Fibroblast of pulmonary artery (primary cell): Measurements from ENCODE around the gene XYLT1.

ENCODE experiments used
- DNase-seq: peaks from one replicate; pipeline ENCODE4 v3.0.0-alpha.2; 2010; ENCODE audit warnings: low read depth
- H3K4me3 ChIP-seq: replicated peaks from 2 replicates; pipeline ENCODE4 v1.5.1; 2011; ENCODE audit warnings: low read depth, mild to moderate bottlenecking, control low read depth, low read length, moderate library complexity
- CTCF ChIP-seq: IDR thresholded peaks from 2 replicates; pipeline ENCODE4 v1.5.1; 2011; ENCODE audit warnings: mild to moderate bottlenecking, control low read depth, low read length, inconsistent platforms; ENCODE audit errors: missing control alignments

Gene XYLT1

GRCh38 chr16:17358355-17358754 lies 112.4 kb downstream of the XYLT1 start:
- TF ChIP-seq CTCF = no peak

GRCh38 chr16:17357307-17358062 lies 113.3 kb downstream of the XYLT1 start:
- no peak for TF ChIP-seq CTCF
- DNase-seq = no peak

More at GRCh38 chr16:17358355-17358754, 112.4 kb downstream of the XYLT1 start:
- DNase-seq = no peak
- H3K4me3 ChIP-seq = no peak overlapping the region

GRCh38 chr16:17356243-17356933 lies 114.4 kb downstream of the XYLT1 start:
- H3K4me3 ChIP-seq = no peak overlapping the region

More at GRCh38 chr16:17357307-17358062, 113.3 kb downstream of the XYLT1 start:
- no peak overlapping the region for H3K4me3 ChIP-seq

GRCh38 chr16:17354685-17355084 lies 116.1 kb downstream of the XYLT1 start:
- TF ChIP-seq CTCF = no peak
- H3K4me3 ChIP-seq = no peak overlapping the region
- DNase-seq = no peak

More at GRCh38 chr16:17356243-17356933, 114.4 kb downstream of the XYLT1 start:
- DNase-seq = no peak
- TF ChIP-seq CTCF = no peak

- no peak for DNase-seq
- no peak overlapping the region for H3K4me3 ChIP-seq
- no peak for TF ChIP-seq CTCF
Measured at GRCh38 chr16:17354141-17354601, 116.6 kb downstream of the XYLT1 start.

- no peak for TF ChIP-seq CTCF
- no peak for DNase-seq
- no peak overlapping the region for H3K4me3 ChIP-seq
Measured at GRCh38 chr16:17353561-17353960, 117.2 kb downstream of the XYLT1 start.
